Lower leg skin (tissue), 4 donors: Measurements from ENCODE around the gene SRRM5. TPM values are rescaled to one million over a fixed set of nuclear protein-coding genes. Genes with fewer than 3 reads are reported as not detected.

ENCODE experiments used
- DNase-seq, 2 donors: peaks; one replicate each; pipeline ENCODE4 v3.0.0-alpha.2; 2019; ENCODE audit warnings: low spot score in 2 of 2
- H3K4me3 ChIP-seq: fragments of 200-600 bp; sonication (generic); 2 replicates; pipeline ENCODE4 v1.5.1; 2017; ENCODE audit warnings: mild to moderate bottlenecking, low read depth; ENCODE audit not compliant: poor library complexity, severe bottlenecking
- POLR2A ChIP-seq, 2 donors: fragments of 450-650 bp; IDR thresholded peaks; one replicate each; pipeline ENCODE4 v1.6.1; 2016 to 2017; ENCODE audit warnings: antibody characterized with exemption in 2 of 2, mild to moderate bottlenecking in 1 of 2, moderate library complexity in 1 of 2
- whole genome bisulfite sequencing, 2 donors: methylation state at CpG; one replicate each; pipeline ENCODE4 v1.1.5; 2018; 5-methylcytosine and 5-hydroxymethylcytosine counted together
- intact Hi-C: fragments of 100-400 bp; cut with DNase I; formaldehyde crosslinking; loops from one replicate; pipeline ENCODE4 v1.15.0; 2023; ENCODE audit warnings: low total_unique reads
- total RNA-seq, 4 donors: library from RNA; depleted of rRNA; stranded (reverse); fragments of >200 nt; gene quantifications; one replicate each; pipeline ENCODE4 v1.1.0, GENCODE V29; 2016
- TF ChIP-seq, protein P1 (sequence below), 3 donors: fragments of 450-650 bp; IDR thresholded peaks; one replicate each; pipeline ENCODE4 v1.5.1; 2016; ENCODE audit warnings: antibody characterized with exemption in 3 of 3, mild to moderate bottlenecking in 3 of 3, moderate library complexity in 2 of 3

SRRM5 gene
- total RNA-seq, 4 donors from 2014 or later: 0.15 to 0.27 (median 0.17) TPM

DNA sequence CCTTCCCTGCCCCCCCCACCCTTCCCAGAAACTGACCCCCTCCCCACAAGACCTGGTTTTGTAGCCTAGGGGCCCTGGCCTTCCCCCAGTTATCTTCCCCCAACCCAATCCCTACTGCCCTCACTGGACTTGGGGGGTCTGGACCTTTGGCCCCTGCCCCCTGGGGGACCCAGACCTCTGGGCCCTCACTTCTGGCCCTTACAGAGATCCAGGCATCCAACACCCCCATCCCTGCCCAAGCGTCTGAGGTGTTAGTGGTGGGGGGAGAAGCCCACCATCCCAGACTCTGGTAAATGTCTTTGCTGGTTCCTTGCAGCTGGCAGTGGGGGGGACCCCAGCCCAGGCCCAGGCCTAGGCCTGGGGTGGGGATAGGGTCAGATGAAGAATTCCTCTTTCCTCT lies 11.1 kb downstream of the SRRM5 start:
- no peak for DNase-seq
- 91 to 100% methylated on average over 1 of the region's 1 CpG for WGBS, 2 donors
- TF ChIP-seq, protein P1, sequence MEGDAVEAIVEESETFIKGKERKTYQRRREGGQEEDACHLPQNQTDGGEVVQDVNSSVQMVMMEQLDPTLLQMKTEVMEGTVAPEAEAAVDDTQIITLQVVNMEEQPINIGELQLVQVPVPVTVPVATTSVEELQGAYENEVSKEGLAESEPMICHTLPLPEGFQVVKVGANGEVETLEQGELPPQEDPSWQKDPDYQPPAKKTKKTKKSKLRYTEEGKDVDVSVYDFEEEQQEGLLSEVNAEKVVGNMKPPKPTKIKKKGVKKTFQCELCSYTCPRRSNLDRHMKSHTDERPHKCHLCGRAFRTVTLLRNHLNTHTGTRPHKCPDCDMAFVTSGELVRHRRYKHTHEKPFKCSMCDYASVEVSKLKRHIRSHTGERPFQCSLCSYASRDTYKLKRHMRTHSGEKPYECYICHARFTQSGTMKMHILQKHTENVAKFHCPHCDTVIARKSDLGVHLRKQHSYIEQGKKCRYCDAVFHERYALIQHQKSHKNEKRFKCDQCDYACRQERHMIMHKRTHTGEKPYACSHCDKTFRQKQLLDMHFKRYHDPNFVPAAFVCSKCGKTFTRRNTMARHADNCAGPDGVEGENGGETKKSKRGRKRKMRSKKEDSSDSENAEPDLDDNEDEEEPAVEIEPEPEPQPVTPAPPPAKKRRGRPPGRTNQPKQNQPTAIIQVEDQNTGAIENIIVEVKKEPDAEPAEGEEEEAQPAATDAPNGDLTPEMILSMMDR (IDR thresholded peaks at IDR 0.05): no peak
- TF ChIP-seq POLR2A (IDR thresholded peaks at IDR 0.05): no peak
- H3K4me3 ChIP-seq: no peak overlapping the region
- intact Hi-C loops: no loop called here

DNA sequence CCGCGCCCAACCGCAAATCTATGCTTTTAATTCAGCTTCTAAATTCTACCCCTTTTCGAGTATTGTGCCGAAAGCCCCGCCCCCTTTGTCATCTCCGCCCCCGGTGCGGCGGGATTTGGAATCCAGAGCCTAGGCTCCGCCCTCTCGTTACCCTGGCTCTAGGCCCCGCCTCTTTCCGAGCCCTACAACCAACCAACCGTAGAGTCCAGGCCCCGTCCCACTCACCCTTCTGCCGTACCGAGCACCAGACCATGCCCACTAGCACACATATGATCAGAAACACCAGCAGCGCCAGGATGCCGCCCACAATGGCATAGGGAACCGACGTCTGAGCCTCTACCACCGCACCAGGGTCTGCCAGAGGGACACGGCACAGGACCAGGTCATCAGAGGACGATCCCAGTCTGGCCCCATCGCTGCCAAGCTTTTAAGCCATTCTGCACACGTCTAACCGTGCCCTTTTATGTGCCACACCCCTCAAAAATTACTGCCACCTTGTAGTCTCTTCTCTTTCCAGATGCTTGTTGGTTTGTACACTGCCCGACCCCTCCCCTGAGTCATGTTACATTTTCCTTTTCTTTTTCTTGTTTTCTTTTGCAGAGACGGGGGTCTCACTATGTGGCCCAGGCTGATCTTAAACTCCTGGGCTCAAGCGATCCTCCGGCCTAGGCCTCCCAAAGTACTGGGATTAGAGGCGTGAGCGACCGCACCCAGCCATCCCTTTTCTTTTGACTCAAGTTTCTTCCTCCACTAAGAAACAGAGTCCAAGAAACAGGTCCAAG lies 12.2 kb downstream of the SRRM5 start:
- H3K4me3 ChIP-seq: no peak overlapping the region
- DNase-seq: no peak
- WGBS, 2 donors: 77 to 82% methylated on average over 35 of the region's 35 CpGs
- TF ChIP-seq, protein P1 (IDR thresholded peaks at IDR 0.05): no peak
- TF ChIP-seq POLR2A (IDR thresholded peaks at IDR 0.05): no peak
- intact Hi-C loops: no loop called here

DNA sequence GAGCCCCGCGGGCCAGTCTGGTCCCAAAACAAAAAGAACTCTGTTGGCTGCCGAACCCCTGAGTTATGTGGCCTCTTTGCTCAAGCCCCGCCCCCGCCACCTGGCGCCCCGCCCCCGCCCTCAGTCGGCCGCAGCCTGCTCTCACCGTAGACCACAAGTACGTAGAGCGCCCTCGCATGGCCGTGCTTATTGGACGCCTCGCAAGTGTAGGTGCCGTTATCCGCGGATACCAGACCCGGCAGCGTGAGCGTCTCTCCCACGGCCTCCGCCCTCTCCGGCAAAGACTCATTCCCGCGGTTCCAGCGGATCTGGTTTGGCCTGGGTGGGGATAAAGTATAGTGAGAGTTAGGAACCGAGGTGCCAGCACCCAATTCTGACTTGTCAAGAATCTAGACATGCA lies 13.0 kb downstream of the SRRM5 start:
- DNase-seq: peak; percentile 69 to 93
- TF ChIP-seq POLR2A (IDR thresholded peaks at IDR 0.05): no peak
- no peak overlapping the region for H3K4me3 ChIP-seq
- intact Hi-C loops: no loop called here
- WGBS, 2 donors: 10 to 19% methylated on average over 19 to 23 of the region's 30 CpGs

DNA sequence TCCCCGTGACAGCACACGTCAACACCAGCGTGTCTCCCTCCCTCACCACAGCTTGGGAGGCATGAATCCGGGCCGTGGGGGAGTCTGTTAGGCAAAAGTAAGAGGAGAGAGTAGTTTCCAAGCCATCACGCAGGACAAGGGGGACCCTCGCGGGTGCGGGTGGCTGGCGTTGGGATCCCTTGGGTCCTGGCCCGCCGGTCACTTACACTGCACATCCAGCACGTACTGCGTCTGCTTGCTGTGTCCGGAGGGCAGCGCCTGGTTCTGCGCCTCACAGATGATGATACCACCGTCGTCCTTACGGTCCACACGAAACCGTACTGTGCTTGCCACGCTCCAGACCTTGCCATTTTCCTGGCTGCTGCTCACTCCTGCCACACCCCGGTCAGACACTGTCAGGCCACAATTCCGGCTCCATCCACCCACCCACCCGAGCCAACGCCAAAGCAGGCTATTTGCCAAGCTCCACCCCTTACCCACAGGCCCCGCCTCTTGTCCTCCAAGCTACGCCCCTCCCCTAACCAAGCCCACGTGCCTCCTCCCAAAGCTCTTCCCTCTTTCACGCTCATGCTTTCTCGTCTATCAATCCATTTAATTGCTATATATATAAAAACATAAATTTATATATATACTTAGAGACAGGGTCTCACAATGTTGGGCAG lies 14.2 kb downstream of the SRRM5 start:
- DNase-seq: no peak
- TF ChIP-seq, protein P1 (IDR thresholded peaks at IDR 0.05): no peak
- no peak for TF ChIP-seq POLR2A (IDR thresholded peaks at IDR 0.05)
- no peak overlapping the region for H3K4me3 ChIP-seq
- intact Hi-C loops: no loop called here
- 76 to 79% methylated on average over 32 of the region's 32 CpGs for WGBS, 2 donors

DNA sequence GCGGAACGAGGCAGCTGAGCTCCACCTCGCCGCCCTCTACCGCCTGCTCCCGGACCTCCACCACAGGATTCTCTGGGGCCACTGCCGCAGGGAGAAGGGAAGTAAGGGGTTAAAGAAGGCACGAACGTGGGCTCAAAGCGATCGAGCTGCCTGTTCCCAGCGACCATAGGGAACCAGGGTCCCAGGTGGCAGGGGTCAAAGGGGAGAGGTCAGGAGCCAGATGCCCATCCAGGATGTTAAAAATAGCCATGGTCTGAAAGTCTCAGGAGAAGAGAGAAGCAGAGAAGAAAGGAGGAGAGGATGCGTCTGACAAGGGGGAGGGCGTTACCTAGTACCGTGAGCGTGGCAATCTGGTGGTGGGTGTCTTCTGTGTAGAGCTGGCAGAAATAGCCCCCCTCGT lies 14.9 kb downstream of the SRRM5 start:
- intact Hi-C loops: no loop called here
- TF ChIP-seq POLR2A (IDR thresholded peaks at IDR 0.05): no peak
- TF ChIP-seq, protein P1 (IDR thresholded peaks at IDR 0.05): no peak
- H3K4me3 ChIP-seq: no peak overlapping the region
- DNase-seq: no peak
- WGBS, 2 donors: 73 to 75% methylated on average over 17 of the region's 17 CpGs

DNA sequence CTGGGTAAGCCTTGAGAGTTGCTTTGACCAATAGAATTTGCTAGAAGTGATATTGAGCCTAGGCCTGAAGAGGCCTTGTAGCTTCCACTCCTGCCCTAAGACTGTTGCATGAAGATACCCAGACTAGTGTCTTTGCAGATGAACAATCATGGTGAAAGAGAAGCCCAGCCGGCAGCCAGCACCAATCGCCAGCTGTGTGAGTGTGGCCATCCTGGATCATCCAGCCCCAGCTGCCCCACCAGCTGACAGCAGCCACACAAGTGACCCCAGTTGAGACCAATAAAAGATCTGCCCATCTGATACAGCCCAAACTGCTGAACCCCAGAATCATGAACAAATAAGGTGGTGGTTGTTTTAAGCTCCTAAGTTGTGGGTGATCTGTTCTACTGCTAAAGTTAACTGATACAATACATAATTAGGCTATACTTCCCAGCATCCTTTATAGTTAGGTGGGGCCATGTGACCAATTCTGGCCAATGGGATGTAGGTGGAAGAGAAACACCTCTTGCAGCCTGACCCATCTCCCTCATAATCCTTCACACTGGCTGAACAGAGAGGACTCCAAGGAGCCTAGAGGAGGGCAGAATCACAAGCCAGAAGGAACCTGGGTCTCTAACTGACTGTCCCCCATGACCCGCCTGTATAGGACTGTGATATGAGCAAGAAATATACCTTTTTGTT lies 16.9 kb downstream of the SRRM5 start:
- intact Hi-C loops: no loop called here
- no peak for DNase-seq
- H3K4me3 ChIP-seq: no peak overlapping the region
- TF ChIP-seq POLR2A (IDR thresholded peaks at IDR 0.05): no peak
- TF ChIP-seq, protein P1 (IDR thresholded peaks at IDR 0.05): no peak
- 85 to 97% methylated on average over 3 of the region's 3 CpGs for WGBS, 2 donors
